ENCODE measurements around the gene TMEM252.

The TMEM252 gene

DNA sequence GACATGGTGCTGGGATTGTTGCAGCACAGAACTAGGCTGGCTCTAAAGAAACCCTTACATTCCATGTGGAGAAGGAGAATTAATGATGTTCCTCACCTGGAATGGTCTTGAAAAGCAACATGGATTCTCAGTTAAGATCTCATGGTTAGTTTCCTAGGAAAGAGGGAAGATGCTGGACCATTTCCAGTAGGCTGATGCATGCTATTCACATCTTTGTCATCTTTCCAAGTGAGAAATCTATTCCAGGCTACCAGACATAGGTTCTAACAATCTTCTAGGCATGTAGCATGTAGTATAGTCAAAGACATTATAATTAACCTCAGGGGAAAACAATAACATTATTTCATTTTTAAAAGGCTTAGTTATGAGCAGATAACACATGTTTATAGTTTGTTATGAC, 44.3 kb downstream of the TMEM252 start:
- no peak for DNase-seq

DNA sequence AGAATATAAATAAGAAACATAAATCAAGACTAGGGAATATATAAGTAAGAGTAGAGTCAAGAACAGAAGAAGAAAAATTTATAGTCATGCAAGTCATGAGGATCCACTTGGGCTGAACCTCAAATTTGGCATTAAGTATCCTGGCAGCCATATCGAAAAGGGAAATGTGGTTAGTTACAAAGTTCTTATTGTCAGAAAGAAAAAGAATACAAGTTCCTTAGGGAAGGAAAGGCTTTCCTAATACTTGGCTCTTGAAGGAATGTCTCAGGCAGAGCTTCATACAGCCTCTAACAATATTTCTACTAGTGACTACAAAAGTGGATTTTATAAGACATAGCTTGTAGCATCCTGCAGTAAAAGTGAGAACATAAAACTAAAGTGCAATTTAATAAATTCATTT, 45.4 kb downstream of the TMEM252 start:
- no peak for DNase-seq

DNA sequence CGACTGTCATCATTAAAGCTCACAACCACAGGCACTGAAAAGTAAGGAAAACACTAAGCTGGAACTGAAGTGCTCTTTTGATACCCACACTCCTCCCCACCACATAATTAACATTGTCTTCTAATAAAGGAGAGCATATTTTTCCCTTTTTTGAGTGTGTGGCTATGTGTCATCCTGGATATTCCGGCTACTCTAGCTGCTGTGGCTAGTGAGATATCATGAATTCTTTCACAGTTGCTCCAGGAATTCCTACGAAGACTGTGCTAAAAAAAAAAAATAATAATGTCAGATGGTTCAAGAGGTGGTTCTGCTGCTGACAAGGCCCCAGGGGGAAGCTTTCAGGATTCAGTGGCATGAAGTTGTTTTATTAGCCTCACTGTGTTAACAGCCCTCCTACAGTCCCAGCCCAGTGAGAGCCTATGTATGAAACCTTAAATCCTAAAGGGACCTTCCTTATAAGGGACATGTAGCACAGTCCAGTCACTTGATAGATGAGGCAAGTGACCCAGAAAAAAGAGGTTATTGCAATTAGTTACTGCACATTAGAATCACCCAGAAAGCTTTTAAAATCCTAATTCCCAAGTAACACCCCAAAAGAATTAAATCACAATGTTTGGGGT, 46.6 kb downstream of the TMEM252 start:
- DNase-seq: no peak

DNA sequence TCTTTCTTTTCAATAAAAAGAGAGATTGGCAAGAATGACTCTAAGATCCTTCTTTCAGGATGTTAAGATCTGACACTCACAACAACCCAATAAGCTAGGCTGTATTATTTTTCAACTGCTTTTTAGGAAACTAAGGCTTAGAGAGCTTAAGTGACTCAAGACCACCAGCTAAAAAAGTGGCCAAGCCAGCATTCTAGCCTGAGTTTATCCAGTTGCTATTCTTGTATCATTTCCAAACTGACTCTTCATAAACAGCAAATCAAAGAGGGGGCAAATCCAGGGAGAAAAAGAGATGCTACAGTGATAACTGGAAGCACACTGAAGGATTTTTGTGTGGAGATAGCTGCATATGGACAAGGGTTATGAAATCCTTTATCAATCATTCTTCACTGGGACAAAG, 47.1 kb downstream of the TMEM252 start:
- no peak for DNase-seq

- no peak for DNase-seq
Observed at GRCh38 chr9:68492806-68493205, 47.9 kb downstream of the TMEM252 start.

- DNase-seq: no peak
Observed at GRCh38 chr9:68489646-68490045, 51.0 kb downstream of the TMEM252 start.

GRCh38 chr9:68488126-68488525, 52.6 kb downstream of the TMEM252 start:
- no peak for DNase-seq
